GM21423 (cell line): ENCODE results near the gene ERC2.
"Not testable (repeated sequence)": the region's sequence is repeated elsewhere in the genome, so short reads cannot be mapped to it uniquely, and the experiment has no call there.

ENCODE experiments used
- ATAC-seq: cut with Tn5 transposase; IDR thresholded peaks from one replicate; pipeline ENCODE4 v1.9.1; 2021; ENCODE audit warnings: mild to moderate bottlenecking, moderate library complexity; ENCODE audit not compliant: unreplicated experiment

ERC2 gene

DNA sequence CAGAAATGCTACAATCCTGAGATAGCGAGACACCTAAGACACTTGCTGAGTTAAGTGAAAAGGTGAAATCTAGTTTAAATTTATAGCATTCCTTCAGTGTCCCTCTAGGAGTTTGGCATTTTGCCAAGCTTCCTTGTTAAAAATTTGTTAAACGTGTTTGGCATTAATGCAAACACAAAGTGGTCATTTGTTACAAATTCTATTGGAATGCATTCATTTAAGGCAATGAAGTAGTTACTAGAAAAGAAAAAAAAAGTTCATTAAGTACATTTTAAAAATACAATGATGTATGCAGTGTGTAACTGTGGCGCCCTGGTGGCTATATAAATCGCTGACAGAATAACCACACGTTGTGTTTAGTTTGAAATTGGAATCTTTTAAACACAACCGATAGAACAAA is 949.8 kb downstream of the ERC2 start:
- ATAC-seq, result no peak

DNA sequence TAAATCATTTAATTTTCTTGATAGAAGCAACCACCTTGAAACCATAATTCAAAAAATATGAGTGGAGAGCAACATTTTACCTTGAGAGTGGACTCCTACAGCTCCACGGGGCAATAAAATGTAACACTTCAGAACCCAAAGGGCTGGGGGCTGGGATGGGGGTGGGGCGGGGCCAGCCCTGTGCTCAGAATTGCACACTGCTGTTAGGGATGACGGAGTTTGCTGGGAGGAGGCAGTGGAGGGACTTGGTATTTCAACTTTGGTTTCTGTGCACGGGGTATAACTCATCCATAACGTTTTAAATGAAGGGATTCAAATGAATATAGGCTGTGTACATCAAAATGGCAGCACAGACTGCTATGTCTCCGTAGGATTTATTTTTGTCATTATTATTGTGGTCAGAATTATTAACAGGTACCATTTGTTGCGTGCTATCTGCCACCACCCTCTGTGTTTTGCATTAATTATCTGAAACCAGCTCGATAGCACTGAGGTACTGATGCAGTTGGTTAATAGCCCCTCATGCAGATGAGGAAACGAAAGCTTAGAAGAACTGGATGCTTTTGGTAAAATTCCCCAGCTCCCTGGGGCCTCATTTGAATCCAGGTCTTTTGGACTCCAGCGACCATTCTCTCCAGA is 951.8 kb downstream of the ERC2 start:
- no peak for ATAC-seq

- no peak for ATAC-seq
Measured at GRCh38 chr3:55515550-55516246, 952.6 kb downstream of the ERC2 start.

DNA sequence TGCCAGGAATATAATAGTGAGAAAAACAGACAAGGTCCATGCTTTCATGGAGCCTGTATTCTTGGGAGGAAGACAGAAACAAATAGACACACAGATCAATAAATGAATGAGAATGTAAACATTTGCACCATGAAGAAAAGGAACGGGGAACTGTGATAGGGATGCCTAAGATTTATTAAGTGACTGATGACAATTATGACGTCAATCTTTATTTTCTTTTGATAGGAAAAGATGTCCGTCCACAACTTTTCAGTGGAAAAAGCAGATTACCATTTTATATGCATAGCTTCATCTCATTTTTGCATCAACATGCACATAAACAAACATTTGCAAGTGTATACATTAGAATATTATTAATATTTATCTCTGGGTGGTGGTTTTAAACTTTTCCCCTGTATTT is 953.3 kb downstream of the ERC2 start:
- no peak for ATAC-seq

- no peak for ATAC-seq
Measured at GRCh38 chr3:55512571-55513343, 955.5 kb downstream of the ERC2 start.

- no peak for ATAC-seq
Measured at GRCh38 chr3:55511895-55512570, 956.2 kb downstream of the ERC2 start.

GRCh38 chr3:55508335-55508734 is 959.9 kb downstream of the ERC2 start:
- ATAC-seq, result no peak

- no peak for ATAC-seq
Measured at GRCh38 chr3:55507808-55508207, 960.5 kb downstream of the ERC2 start.

DNA sequence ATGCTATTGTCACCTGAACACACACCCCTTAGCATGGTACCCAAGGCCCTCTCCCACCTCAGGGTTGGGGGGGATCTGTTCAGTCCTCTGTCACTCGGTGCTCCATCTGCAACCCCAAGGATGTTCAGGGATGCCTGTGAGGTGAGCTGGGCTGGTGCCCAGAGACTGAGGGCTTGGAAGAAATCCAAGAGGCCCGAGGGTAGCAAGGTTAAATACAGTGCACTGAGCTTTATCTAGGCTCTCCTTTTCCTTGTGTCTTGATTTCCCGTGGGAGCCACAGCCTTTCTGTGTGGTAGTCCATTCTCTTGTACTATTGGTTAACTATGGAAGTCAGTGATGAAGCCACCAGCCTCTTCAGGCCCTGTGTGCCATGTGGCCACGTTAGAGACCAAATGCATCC is 962.5 kb downstream of the ERC2 start:
- no peak for ATAC-seq

GRCh38 chr3:55505102-55505501 is 963.2 kb downstream of the ERC2 start:
- not testable (repeated sequence) for ATAC-seq

GRCh38 chr3:55501905-55502304 is 966.4 kb downstream of the ERC2 start:
- ATAC-seq, result no peak

GRCh38 chr3:55500555-55501330 is 967.5 kb downstream of the ERC2 start:
- ATAC-seq, result no peak

DNA sequence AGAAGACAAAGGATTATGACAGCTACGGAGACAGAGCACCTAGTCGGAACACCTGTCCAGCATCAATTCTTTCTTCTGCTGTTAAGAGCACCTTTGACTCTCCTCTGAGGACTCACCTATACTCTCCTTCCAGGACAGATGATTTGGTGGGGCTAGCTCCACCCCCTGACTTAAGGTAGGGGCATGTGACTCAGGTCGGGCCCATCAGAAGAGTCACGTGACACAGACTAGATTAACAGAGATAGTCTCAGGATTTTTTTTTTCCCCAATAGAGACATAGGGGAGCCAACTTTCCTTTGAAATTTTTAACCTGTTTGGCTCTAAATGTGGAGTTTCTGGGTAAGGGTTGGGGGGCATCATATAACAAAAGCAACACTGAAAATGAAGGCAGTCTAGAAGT is 969.7 kb downstream of the ERC2 start:
- no peak for ATAC-seq

DNA sequence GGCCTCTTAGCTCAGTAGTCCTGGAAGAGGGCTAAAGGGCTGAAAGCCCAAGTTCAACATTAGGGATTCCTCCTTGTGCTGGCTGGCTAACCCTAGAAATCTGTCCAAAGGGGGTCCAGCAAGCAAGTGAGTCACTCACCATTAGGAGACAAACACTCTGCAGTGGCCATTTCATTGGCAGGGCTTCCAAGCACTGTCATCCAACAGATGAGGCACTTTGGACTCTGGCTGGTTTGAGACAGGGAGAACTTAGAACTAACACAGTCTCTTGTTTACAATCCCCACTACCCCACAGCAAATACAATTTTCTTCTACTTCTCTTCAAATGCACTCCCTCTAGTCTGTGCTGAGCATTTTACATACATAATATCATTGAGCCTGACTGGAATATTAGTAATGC is 971.0 kb downstream of the ERC2 start:
- no peak for ATAC-seq

DNA sequence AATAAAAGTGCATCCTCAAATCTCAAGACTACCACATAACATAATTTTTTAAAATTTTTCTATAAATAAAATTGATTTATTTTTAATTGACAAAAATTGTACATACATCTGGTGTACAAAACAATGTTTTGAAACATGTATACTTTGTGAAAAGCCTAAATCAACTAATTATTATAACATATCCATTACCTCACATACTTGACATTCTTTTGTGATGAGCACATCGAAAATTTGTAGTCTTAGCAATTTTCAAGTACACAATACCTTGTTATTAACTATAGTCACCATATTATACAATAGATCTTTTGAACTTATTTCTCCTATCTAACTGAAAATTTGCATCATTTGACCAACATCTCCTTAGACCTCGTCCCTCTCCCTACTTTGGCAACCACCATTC is 973.3 kb downstream of the ERC2 start:
- ATAC-seq, result no peak

DNA sequence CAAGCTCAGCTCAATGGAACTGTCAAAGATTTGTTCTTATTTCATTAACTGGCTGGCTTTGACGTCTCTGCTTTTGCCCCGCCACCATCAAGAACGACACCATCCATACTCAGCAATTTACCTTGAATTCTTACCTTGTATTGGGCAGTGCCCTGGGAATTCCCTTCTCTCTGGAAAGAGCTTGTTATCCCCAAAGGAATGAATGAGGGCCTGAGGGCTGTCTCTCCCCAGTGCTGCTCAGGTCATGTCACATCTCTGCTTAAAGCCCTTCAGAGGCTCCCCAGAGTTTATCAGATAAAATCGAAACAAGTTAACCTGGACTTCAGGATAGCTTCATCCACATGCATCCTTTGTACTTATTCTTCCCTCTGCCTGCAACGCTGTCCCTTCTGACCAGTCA is 975.3 kb downstream of the ERC2 start:
- no peak for ATAC-seq

DNA sequence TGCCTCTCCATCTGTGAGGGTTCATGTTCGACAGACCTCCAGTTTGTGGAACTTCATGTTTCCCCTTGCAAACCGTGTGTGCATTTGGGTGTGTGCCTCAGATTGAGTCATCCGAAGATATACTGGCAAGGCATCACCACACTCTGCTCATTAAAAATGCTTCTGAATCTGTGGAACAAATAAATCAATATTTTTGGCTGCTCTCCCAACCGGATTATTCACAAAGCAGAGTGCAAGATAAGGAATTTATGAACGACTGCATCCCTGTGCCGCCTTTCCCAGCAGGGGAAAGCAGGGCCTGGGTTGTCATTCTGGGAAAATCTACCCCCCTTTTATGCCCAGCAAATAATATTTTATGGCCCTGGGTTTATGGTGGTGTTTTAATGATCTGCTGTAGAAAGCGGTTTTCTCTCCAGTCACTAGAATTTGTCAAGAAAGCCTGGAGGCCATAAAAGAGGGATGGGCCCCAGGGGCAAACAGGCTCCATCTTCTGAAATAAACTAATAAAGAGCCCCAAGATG is 976.9 kb downstream of the ERC2 start:
- no peak for ATAC-seq

- no peak for ATAC-seq
Measured at GRCh38 chr3:55490276-55490913, 977.9 kb downstream of the ERC2 start.

DNA sequence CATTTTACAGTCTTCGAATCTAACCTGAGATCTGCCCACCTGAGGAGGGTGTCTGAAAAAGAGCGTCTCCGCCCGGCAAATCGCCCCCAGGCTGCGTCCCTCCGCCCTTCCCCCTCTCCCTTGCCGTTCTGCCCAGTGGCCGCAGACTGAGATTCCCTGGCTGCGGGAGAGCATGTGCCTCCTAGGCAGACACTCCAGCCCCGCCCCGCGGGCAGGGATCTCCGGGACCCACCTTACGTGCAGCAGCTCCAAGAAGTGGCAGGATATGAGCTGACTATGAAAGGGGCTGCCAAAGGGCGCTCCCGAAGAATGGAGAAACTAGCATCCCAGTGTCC is 978.5 kb downstream of the ERC2 start:
- ATAC-seq, result no peak

- no peak for ATAC-seq
Measured at GRCh38 chr3:55488398-55489055, 979.7 kb downstream of the ERC2 start.
